K562 (cell line): ENCODE data around the gene KRTAP4-7. TPM values are rescaled to one million over a fixed set of nuclear protein-coding genes. Genes with fewer than 3 reads are reported as not detected.
"Not testable (repeated sequence)": the region's sequence is repeated elsewhere in the genome, so short reads cannot be mapped to it uniquely, and the experiment has no call there.

ENCODE experiments used
- ATAC-seq: fragments of 200-7000 bp; cut with Tn5 transposase; 3 replicates; pipeline ENCODE4 v1.9.1; 2020; ENCODE audit warnings: moderate library complexity
- Bru-seq: library from RNA; stranded (reverse); fragments of 400-500 nt; gene quantifications from one replicate; lab custom pipeline; 2021; lab: Mats Ljungman, UMichigan
- BruChase-seq, 2 experiments: library from RNA; stranded (reverse); fragments of 400-500 nt; gene quantifications; one replicate each; lab custom pipeline; 2021; lab: Mats Ljungman, UMichigan
- BruUV-seq: library from RNA; stranded (reverse); fragments of 400-500 nt; replicated peaks from 2 replicates; lab custom pipeline; 2021; lab: Mats Ljungman, UMichigan
- CTCF ChIA-PET: fragments of 300-600 bp; formaldehyde crosslinking; extraction: SDS; loops from one replicate; lab custom pipeline; 2021; ENCODE audit warnings: low intra/inter-chr PET ratio; lab: Yijun Ruan, JAX
- POLR2A ChIA-PET: fragments of 300-600, 350-650 bp; sonication (Branson Sonifier 250); formaldehyde crosslinking; extraction: SDS; loops from one replicate; lab custom pipeline; 2021; ENCODE audit warnings: antibody characterized with exemption, inconsistent platforms; lab: Yijun Ruan, JAX
- DNase-seq, 4 experiments: peaks; one replicate each; pipeline versions ENCODE4 v3.0.0 to v3.0.0-alpha.2; 2011 to 2018; ENCODE audit warnings: low spot score in 3 of 4, mixed read lengths in 3 of 4; ENCODE audit errors: extremely low read depth in 1 of 4
- FAIRE-seq: peaks from 2 replicates; lab custom pipeline; 2011; peaks lifted over from hg19 to GRCh38; lab: Jason Lieb, UNC
- H2AFZ ChIP-seq: 2 replicates; pipeline ENCODE4 v1.6.0; 2011; ENCODE audit warnings: low read depth, low read length, control low read depth, inconsistent platforms
- H3K27ac ChIP-seq: fragments of 200-600 bp; 3 replicates; pipeline ENCODE4 v1.8.0; 2011; ENCODE audit warnings: low read depth, mild to moderate bottlenecking, control low read depth, inconsistent platforms, low read length, moderate library complexity, mixed read lengths; ENCODE audit errors: extremely low read depth
- H3K27me3 ChIP-seq, 2 experiments: fragments of 300-600 bp in 1 of 2; 2 replicates in 1 of 2; 3 replicates in 1 of 2; pipeline versions ENCODE4 v1.6.0 to v1.8.0; 2011; ENCODE audit warnings: inconsistent platforms in 2 of 2, low read length in 2 of 2, mild to moderate bottlenecking in 1 of 2, mixed read lengths in 1 of 2, moderate library complexity in 1 of 2; ENCODE audit not compliant: control insufficient read depth in 2 of 2, insufficient read depth in 2 of 2
- H3K36me3 ChIP-seq: fragments of 300-600 bp; 3 replicates; pipeline ENCODE4 v1.8.0; 2011; ENCODE audit warnings: mild to moderate bottlenecking, low read length, inconsistent platforms; ENCODE audit not compliant: control insufficient read depth, insufficient read depth
- H3K4me1 ChIP-seq, 2 experiments: fragments of 200-600 bp in 1 of 2; replicated peaks in 1 of 2; 2 replicates in 1 of 2; 3 replicates in 1 of 2; pipeline versions ENCODE4 v1.5.1 to v1.8.0; 2011; ENCODE audit warnings: inconsistent platforms in 2 of 2, low read length in 2 of 2, mild to moderate bottlenecking in 1 of 2, mixed read lengths in 1 of 2, moderate library complexity in 1 of 2; ENCODE audit not compliant: control insufficient read depth in 2 of 2, insufficient read depth in 2 of 2
- H3K4me2 ChIP-seq: 2 replicates; pipeline ENCODE4 v1.6.1; 2011; ENCODE audit warnings: low read length, control low read depth, inconsistent platforms, mixed read lengths; ENCODE audit not compliant: insufficient read depth
- H3K4me3 ChIP-seq: fragments of 200-600 bp; sonication (generic), shearing (Covaris generic); 2 replicates; pipeline ENCODE4 v1.5.1; 2016; ENCODE audit warnings: control low read depth, inconsistent platforms
- H3K79me2 ChIP-seq: fragments of 200-600 bp; 3 replicates; pipeline ENCODE4 v1.8.0; 2011; ENCODE audit warnings: low read length, inconsistent platforms; ENCODE audit not compliant: control insufficient read depth, insufficient read depth
- H3K9ac ChIP-seq, 2 experiments: 2 replicates each; pipeline versions ENCODE4 v1.6.0 to v1.6.1; 2011; ENCODE audit warnings: low read depth in 2 of 2, low read length in 2 of 2, control low read depth in 1 of 2, inconsistent platforms in 1 of 2, mild to moderate bottlenecking in 1 of 2, mixed read lengths in 1 of 2; ENCODE audit not compliant: insufficient read depth in 1 of 2
- H3K9me1 ChIP-seq: one replicate; pipeline ENCODE4 v1.6.0; 2011; ENCODE audit warnings: inconsistent platforms, mild to moderate bottlenecking, low read length, moderate library complexity; ENCODE audit not compliant: control insufficient read depth, insufficient read depth
- H3K9me3 ChIP-seq: replicated peaks from 2 replicates; pipeline ENCODE4 v1.5.1; 2011; ENCODE audit warnings: low read depth, low read length, inconsistent platforms; ENCODE audit not compliant: control insufficient read depth, insufficient read depth
- H4K20me1 ChIP-seq: replicated peaks from 2 replicates; pipeline ENCODE4 v1.6.1; 2011; ENCODE audit warnings: low read length, inconsistent platforms, mixed read lengths; ENCODE audit not compliant: control insufficient read depth, insufficient read depth
- WGBS: fragments of 100-300 bp; shearing (Covaris generic); methylation state at CpG from one replicate; pipeline ENCODE4 v1.1.6; 2016; ENCODE audit warnings: low coverage, mixed read lengths; ENCODE audit not compliant: insufficient coverage; ENCODE audit errors: missing lambda C conversion rate; 5-methylcytosine and 5-hydroxymethylcytosine counted together
- in situ Hi-C: fragments of 300-500 bp; cut with MboI; formaldehyde crosslinking; loops from 4 replicates; pipeline ENCODE4 v1.15.0; 2018; ENCODE audit warnings: inconsistent platforms, mixed read lengths
- intact Hi-C: fragments of 100-400 bp; cut with micrococcal nuclease; formaldehyde crosslinking; loops from 2 replicates; pipeline ENCODE4 v1.14.2; 2022
- long read RNA-seq, 3 experiments: library from polyadenylated mRNA in 2 of 3; library from RNA in 1 of 3; unstranded in 2 of 3; stranded (forward) in 1 of 3; transcript quantifications; one replicate each; pipeline ENCODE4 v2.0.0, GENCODE V29; 2019 to 2022
- polyA minus RNA-seq, 3 experiments: library from RNA; depleted of rRNA, polyadenylated mRNA; stranded (reverse); fragments of >200 nt; gene quantifications; 2 replicates each; pipeline ENCODE4 v1.2.3, GENCODE V29; 2011
- polyA plus RNA-seq, 8 experiments: library from polyadenylated mRNA; depleted of rRNA in 4 of 8; stranded (reverse) in 5 of 8; unstranded in 3 of 8; fragments of >200 nt; fragmentation: Nextera tagmentation in 2 of 8; fragmentation: Illumina TruSeq in 1 of 8; extraction: Ambion mirVana in 2 of 8; extraction: Trizol in 1 of 8; gene quantifications; 2 replicates each; pipeline versions ENCODE4 v1.2.1 to v1.2.3, GENCODE V29; 2011 to 2014; ENCODE audit warnings: inconsistent platforms in 1 of 8, missing spikeins in 1 of 8
- total RNA-seq, 7 experiments: library from RNA; depleted of rRNA in 6 of 7; stranded (reverse); fragments of >200 nt in 6 of 7; fragmentation: Illumina TruSeq in 2 of 7; extraction: Trizol in 2 of 7; gene quantifications; 2 replicates each; pipeline versions ENCODE4 v1.2.1 to v1.2.3, GENCODE V29; 2011 to 2021; ENCODE audit warnings: low replicate concordance in 1 of 7

KRTAP4-7 gene
- total RNA-seq (2011; cell fraction: chromatin; rRNA removed; ENCODE audit: low replicate concordance): not detected in 2 replicates
- not detected in 2 replicates for total RNA-seq (2011; cell fraction: nucleolus; rRNA removed)
- not detected in 2 replicates for total RNA-seq (2011; cell fraction: nucleoplasm; rRNA removed)
- not detected in 2 replicates for total RNA-seq (2014; rRNA removed)
- total RNA-seq (2014; rRNA removed; fragmentation: Illumina TruSeq; extraction: Trizol): not detected in 2 replicates
- total RNA-seq (2015; rRNA removed; fragmentation: Illumina TruSeq; extraction: Trizol): not detected in 2 replicates
- total RNA-seq (2021): not detected in 2 replicates
- polyA plus RNA-seq (2011; rRNA removed): not detected in 2 replicates
- not detected in 2 replicates for polyA plus RNA-seq (2011; cell fraction: cytosol; rRNA removed)
- not detected in 2 replicates for polyA plus RNA-seq (2011; cell fraction: nucleus; rRNA removed)
- polyA plus RNA-seq (2012): not detected in 2 replicates
- not detected in 2 replicates for polyA plus RNA-seq (2014; fragmentation: Illumina TruSeq; extraction: Trizol)
- polyA plus RNA-seq (2014; fragmentation: Nextera tagmentation; extraction: Ambion mirVana): not detected
- not detected in 2 replicates for polyA plus RNA-seq (2014; rRNA removed)
- not detected in 2 replicates for polyA minus RNA-seq (2011; rRNA and poly(A)+ RNA removed)
- polyA minus RNA-seq (2011; cell fraction: cytosol; rRNA and poly(A)+ RNA removed): not detected in 2 replicates
- not detected in 2 replicates for polyA minus RNA-seq (2011; cell fraction: nucleus; rRNA and poly(A)+ RNA removed)
- Bru-seq, nascent RNA: not detected
- not detected for BruChase-seq, experiment 1, labeled RNA remaining after a 2-hour chase
- BruChase-seq, experiment 2, labeled RNA remaining after a 6-hour chase: not detected
- long read RNA-seq, experiment 1: 0 reads
- long read RNA-seq, experiment 2: 0 reads
- long read RNA-seq, experiment 3: 0 reads

GRCh38 chr17:41084100-41084856, at the start of gene KRTAP4-7:
Gene KRTAP4-7, plus strand, starts transcription at chr17:41084150. Its CDS starts 57 bp downstream, at chr17:41084207.
- ATAC-seq, H3K4me1 ChIP-seq, in situ Hi-C loops, H3K27ac ChIP-seq, H3K4me2 ChIP-seq, DNase-seq, H3K79me2 ChIP-seq, POLR2A ChIA-PET, H4K20me1 ChIP-seq, BruUV-seq, H3K4me3 ChIP-seq, CTCF ChIA-PET, H3K27me3 ChIP-seq, H3K9me1 ChIP-seq, H3K9ac ChIP-seq, intact Hi-C loops, H3K9me3 ChIP-seq, FAIRE-seq, H2AFZ ChIP-seq, H3K36me3 ChIP-seq: not testable (repeated sequence)
- WGBS: 3% methylated on average over 9 of the region's 14 CpGs

- CTCF ChIA-PET, intact Hi-C loops, H3K9ac ChIP-seq, H3K36me3 ChIP-seq, FAIRE-seq, H2AFZ ChIP-seq, H3K9me3 ChIP-seq, H3K4me1 ChIP-seq, BruUV-seq, H4K20me1 ChIP-seq, H3K79me2 ChIP-seq, H3K4me3 ChIP-seq, ATAC-seq, DNase-seq, H3K9me1 ChIP-seq, H3K4me2 ChIP-seq, in situ Hi-C loops, H3K27ac ChIP-seq: not testable (repeated sequence)
- WGBS: under 1% methylated on average over 9 of the region's 10 CpGs
- H3K27me3 ChIP-seq: peaks cover 0 to 13% of the 10 kb centered on the region in 2 experiments; a peak in 2 of 5 replicates
- POLR2A ChIA-PET: interaction anchor here (0.6 kb wide), 1 partner anchor 498 kb away, joined by 4 read pairs; no protein-coding TSS in a partner anchor
Measured at GRCh38 chr17:41034346-41034935, 49.5 kb upstream of the KRTAP4-7 start, which contains the start of gene KRTAP1-3. Gene KRTAP1-3, minus strand, starts transcription at chr17:41034874. Its CDS starts 53 bp downstream, at chr17:41034821.
